ENCODE data around the gene CFAP210. TPM values are rescaled to one million over a fixed set of nuclear protein-coding genes. Genes with fewer than 3 reads are reported as not detected.

CFAP210 gene
- total RNA-seq, 1 experiment from 2014 or later = not detected

DNA sequence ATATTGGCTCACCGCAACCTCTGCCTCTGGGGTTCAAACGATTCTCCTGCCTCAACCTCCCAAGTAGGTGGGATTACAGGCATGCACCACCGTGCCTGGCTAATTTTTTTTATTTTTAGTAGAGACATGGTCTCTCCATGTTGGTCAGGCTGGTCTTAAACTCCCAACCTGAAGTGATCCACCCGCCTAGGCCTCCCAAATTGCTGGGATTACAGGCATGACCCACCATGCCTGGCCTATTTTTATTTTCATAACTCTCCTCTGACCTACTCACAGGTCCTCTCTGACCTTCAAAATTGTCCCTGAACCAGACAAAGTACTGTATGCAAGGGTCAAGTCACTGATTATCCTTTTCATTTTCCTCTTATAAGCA, 23.5 kb upstream of the CFAP210 start:
- BruUV-seq (replicated peaks) = no TSS peak

More for the DNA sequence above, 23.5 kb upstream of the CFAP210 start:
- intact Hi-C loops (cut with micrococcal nuclease) = no loop called here
- no peaks in the 10 kb centered on the region for H4K20me1 ChIP-seq (ENCODE audit: insufficient read depth)
- ChIA-PET POLR2A (no interaction called here), RAD21 (ENCODE audit: low non-redundant PET in 1 of 2, low total read pairs in 2 of 2, uncharacterized antibody in 2 of 2, unreplicated experiment in 2 of 2) (no interaction called here), CTCF (no interaction called here)
- no peak overlapping the region for H3K4me3 ChIP-seq (replicated peaks in 1 of 2; ENCODE audit: low read depth in 1 of 2, low read length in 2 of 2)
- H3K9ac ChIP-seq (ENCODE audit: low read length) = no peak overlapping the region
- no peak overlapping the region for H2AFZ ChIP-seq (ENCODE audit: low read depth, low read length, poor library complexity, severe bottlenecking)
- DNase-seq (ENCODE audit: low read depth, low spot score) (no peak), ATAC-seq (no peak)
- no peaks in the 10 kb centered on the region for H3K36me3 ChIP-seq (ENCODE audit: control insufficient read depth in 1 of 2, insufficient read depth in 2 of 2, low read length in 2 of 2)
- H3K4me1 ChIP-seq (ENCODE audit: control insufficient read depth in 1 of 2, insufficient read depth in 2 of 2, low read length in 2 of 2) = no peaks in the 10 kb centered on the region
- H3K9me3 ChIP-seq (ENCODE audit: control insufficient read depth in 1 of 2, insufficient read depth in 1 of 2, low read depth in 1 of 2, low read length in 2 of 2) = no peaks in the 10 kb centered on the region
- no peak overlapping the region for H3K27ac ChIP-seq (ENCODE audit: low read depth, low read length)
- no peaks in the 10 kb centered on the region for H3K27me3 ChIP-seq (ENCODE audit: insufficient read depth, low read length)
- no peaks in the 10 kb centered on the region for H3K9me2 ChIP-seq (ENCODE audit: insufficient read depth)
- no peaks in the 10 kb centered on the region for H3K79me2 ChIP-seq (ENCODE audit: insufficient read depth, low read length)
- TF ChIP-seq, protein P1, sequence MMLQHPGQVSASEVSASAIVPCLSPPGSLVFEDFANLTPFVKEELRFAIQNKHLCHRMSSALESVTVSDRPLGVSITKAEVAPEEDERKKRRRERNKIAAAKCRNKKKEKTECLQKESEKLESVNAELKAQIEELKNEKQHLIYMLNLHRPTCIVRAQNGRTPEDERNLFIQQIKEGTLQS (IDR thresholded peaks at IDR 0.05) = no peak
- no peak for TF ChIP-seq POLR2A (IDR thresholded peaks at IDR 0.05; ENCODE audit: borderline replicate concordance, extremely low read depth, insufficient read depth, insufficient read length)
- TF ChIP-seq, protein P2, sequence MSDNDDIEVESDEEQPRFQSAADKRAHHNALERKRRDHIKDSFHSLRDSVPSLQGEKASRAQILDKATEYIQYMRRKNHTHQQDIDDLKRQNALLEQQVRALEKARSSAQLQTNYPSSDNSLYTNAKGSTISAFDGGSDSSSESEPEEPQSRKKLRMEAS (IDR thresholded peaks at IDR 0.05) = no peak
- no peak for TF ChIP-seq JUND (IDR thresholded peaks at IDR 0.05)
- TF ChIP-seq, protein P3, sequence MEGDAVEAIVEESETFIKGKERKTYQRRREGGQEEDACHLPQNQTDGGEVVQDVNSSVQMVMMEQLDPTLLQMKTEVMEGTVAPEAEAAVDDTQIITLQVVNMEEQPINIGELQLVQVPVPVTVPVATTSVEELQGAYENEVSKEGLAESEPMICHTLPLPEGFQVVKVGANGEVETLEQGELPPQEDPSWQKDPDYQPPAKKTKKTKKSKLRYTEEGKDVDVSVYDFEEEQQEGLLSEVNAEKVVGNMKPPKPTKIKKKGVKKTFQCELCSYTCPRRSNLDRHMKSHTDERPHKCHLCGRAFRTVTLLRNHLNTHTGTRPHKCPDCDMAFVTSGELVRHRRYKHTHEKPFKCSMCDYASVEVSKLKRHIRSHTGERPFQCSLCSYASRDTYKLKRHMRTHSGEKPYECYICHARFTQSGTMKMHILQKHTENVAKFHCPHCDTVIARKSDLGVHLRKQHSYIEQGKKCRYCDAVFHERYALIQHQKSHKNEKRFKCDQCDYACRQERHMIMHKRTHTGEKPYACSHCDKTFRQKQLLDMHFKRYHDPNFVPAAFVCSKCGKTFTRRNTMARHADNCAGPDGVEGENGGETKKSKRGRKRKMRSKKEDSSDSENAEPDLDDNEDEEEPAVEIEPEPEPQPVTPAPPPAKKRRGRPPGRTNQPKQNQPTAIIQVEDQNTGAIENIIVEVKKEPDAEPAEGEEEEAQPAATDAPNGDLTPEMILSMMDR (IDR thresholded peaks at IDR 0.05 in 2 of 3, conservative IDR thresholded peaks at IDR 0.05 in 1 of 3; ENCODE audit: borderline replicate concordance in 1 of 3, insufficient read depth in 1 of 3, low read depth in 2 of 3, low read length in 2 of 3) = no peak
- no peak for TF ChIP-seq CEBPB (IDR thresholded peaks at IDR 0.05; ENCODE audit: low read depth)
- TF ChIP-seq SRF (IDR thresholded peaks at IDR 0.05; ENCODE audit: low read depth) = no peak
- TF ChIP-seq, protein P4, sequence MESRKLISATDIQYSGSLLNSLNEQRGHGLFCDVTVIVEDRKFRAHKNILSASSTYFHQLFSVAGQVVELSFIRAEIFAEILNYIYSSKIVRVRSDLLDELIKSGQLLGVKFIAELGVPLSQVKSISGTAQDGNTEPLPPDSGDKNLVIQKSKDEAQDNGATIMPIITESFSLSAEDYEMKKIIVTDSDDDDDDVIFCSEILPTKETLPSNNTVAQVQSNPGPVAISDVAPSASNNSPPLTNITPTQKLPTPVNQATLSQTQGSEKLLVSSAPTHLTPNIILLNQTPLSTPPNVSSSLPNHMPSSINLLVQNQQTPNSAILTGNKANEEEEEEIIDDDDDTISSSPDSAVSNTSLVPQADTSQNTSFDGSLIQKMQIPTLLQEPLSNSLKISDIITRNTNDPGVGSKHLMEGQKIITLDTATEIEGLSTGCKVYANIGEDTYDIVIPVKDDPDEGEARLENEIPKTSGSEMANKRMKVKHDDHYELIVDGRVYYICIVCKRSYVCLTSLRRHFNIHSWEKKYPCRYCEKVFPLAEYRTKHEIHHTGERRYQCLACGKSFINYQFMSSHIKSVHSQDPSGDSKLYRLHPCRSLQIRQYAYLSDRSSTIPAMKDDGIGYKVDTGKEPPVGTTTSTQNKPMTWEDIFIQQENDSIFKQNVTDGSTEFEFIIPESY (IDR thresholded peaks at IDR 0.05; ENCODE audit: extremely low read depth, insufficient replicate concordance, low read length) = no peak
- no peak for TF ChIP-seq EGR1 (IDR thresholded peaks at IDR 0.05; ENCODE audit: low read depth)
- no peak for TF ChIP-seq EZH2 (IDR thresholded peaks at IDR 0.05)
- TF ChIP-seq CBX3 (IDR thresholded peaks at IDR 0.05; ENCODE audit: low read depth) = no peak
- no peak for TF ChIP-seq SP1 (IDR thresholded peaks at IDR 0.05; ENCODE audit: low read depth)
- H3K4me2 ChIP-seq (ENCODE audit: low read length) = no peak overlapping the region

All from HCT116 (cell line).